H9 (cell line): ENCODE data around the gene GPHN. TPM values are rescaled to one million over a fixed set of nuclear protein-coding genes. Genes with fewer than 3 reads are reported as not detected.

Experiments used
- DNase-seq: peaks from one replicate; pipeline ENCODE4 v3.0.0-alpha.2; 2017
- H2AFZ ChIP-seq: one replicate; pipeline ENCODE4 v1.6.1; 2013; ENCODE audit warnings: mild to moderate bottlenecking, low read length, control low read depth, moderate library complexity
- H2AK5ac ChIP-seq: 2 replicates; pipeline ENCODE4 v1.6.1; 2013; ENCODE audit warnings: low read length, control low read depth, mixed read lengths; ENCODE audit not compliant: insufficient read length
- H2BK120ac ChIP-seq: one replicate; pipeline ENCODE4 v1.6.1; 2013; ENCODE audit warnings: low read depth, mild to moderate bottlenecking, low read length, control low read depth, inconsistent platforms; ENCODE audit not compliant: poor library complexity, severe bottlenecking
- H2BK12ac ChIP-seq: 2 replicates; pipeline ENCODE4 v1.6.1; 2013; ENCODE audit warnings: low read length, control low read depth, mixed read lengths, low read depth; ENCODE audit not compliant: insufficient read length
- H2BK15ac ChIP-seq: 2 replicates; pipeline ENCODE4 v1.6.1; 2013; ENCODE audit warnings: low read depth, low read length, control low read depth
- H2BK20ac ChIP-seq: one replicate; pipeline ENCODE4 v1.6.1; 2013; ENCODE audit warnings: low read depth, mild to moderate bottlenecking, low read length, control low read depth, inconsistent platforms; ENCODE audit not compliant: poor library complexity, severe bottlenecking
- H2BK5ac ChIP-seq: 2 replicates; pipeline ENCODE4 v1.6.1; 2013; ENCODE audit warnings: low read length, control low read depth, mixed read lengths; ENCODE audit not compliant: insufficient read length
- H3K14ac ChIP-seq: 2 replicates; pipeline ENCODE4 v1.6.1; 2013; ENCODE audit warnings: low read length, control low read depth; ENCODE audit not compliant: insufficient read depth
- H3K18ac ChIP-seq: 2 replicates; pipeline ENCODE4 v1.6.1; 2013; ENCODE audit warnings: low read depth, mild to moderate bottlenecking, mixed read lengths, low read length, control low read depth; ENCODE audit not compliant: insufficient read length
- H3K23ac ChIP-seq: 2 replicates; pipeline ENCODE4 v1.6.1; 2013; ENCODE audit warnings: low read length, control low read depth, mixed read lengths, low read depth; ENCODE audit not compliant: insufficient read length
- H3K23me2 ChIP-seq: 2 replicates; pipeline ENCODE4 v1.6.1; 2013; ENCODE audit warnings: low read depth, mild to moderate bottlenecking, mixed read lengths, low read length, control low read depth; ENCODE audit not compliant: insufficient read length, poor library complexity, severe bottlenecking
- H3K27ac ChIP-seq: 2 replicates; pipeline ENCODE4 v1.5.1; 2013; ENCODE audit warnings: low read length, control low read depth, mixed read lengths, low read depth; ENCODE audit not compliant: insufficient read length
- H3K27me3 ChIP-seq: 2 replicates; pipeline ENCODE4 v1.6.1; 2013; ENCODE audit warnings: low read length, control low read depth, inconsistent platforms; ENCODE audit not compliant: insufficient read depth
- H3K4ac ChIP-seq: 2 replicates; pipeline ENCODE4 v1.6.1; 2013; ENCODE audit warnings: low read depth, mild to moderate bottlenecking, control low read depth, inconsistent platforms, low read length, moderate library complexity
- H3K4me1 ChIP-seq: 2 replicates; pipeline ENCODE4 v1.6.1; 2013; ENCODE audit warnings: low read length, control low read depth, inconsistent platforms; ENCODE audit not compliant: insufficient read depth
- H3K4me2 ChIP-seq: 2 replicates; pipeline ENCODE4 v1.6.1; 2013; ENCODE audit warnings: low read length, control low read depth, mixed read lengths; ENCODE audit not compliant: insufficient read length, insufficient read depth
- H3K56ac ChIP-seq: 2 replicates; pipeline ENCODE4 v1.6.1; 2013; ENCODE audit warnings: low read depth, mild to moderate bottlenecking, mixed read lengths, low read length, control low read depth; ENCODE audit not compliant: insufficient read length
- H3K79me1 ChIP-seq: 2 replicates; pipeline ENCODE4 v1.6.1; 2013; ENCODE audit warnings: low read depth, mild to moderate bottlenecking, moderate library complexity, low read length, control low read depth, inconsistent platforms; ENCODE audit not compliant: insufficient read depth, poor library complexity, severe bottlenecking
- H3K79me2 ChIP-seq: 2 replicates; pipeline ENCODE4 v1.6.1; 2013; ENCODE audit warnings: low read length, control low read depth, inconsistent platforms; ENCODE audit not compliant: insufficient read depth
- H3K9ac ChIP-seq: 2 replicates; pipeline ENCODE4 v1.6.1; 2013; ENCODE audit warnings: low read length, control low read depth, mixed read lengths; ENCODE audit not compliant: insufficient read length; ENCODE audit errors: extremely low read depth
- H3K9me3 ChIP-seq: one replicate; pipeline ENCODE4 v1.6.1; 2013; ENCODE audit warnings: low read depth, low read length, inconsistent platforms; ENCODE audit not compliant: control insufficient read depth
- H3T11ph ChIP-seq: one replicate; pipeline ENCODE4 v1.6.1; 2013; ENCODE audit warnings: mild to moderate bottlenecking, low read length, control low read depth, inconsistent platforms
- H4K20me1 ChIP-seq: one replicate; pipeline ENCODE4 v1.6.1; 2013; ENCODE audit not compliant: control insufficient read depth, insufficient read length, insufficient read depth
- H4K5ac ChIP-seq: 2 replicates; pipeline ENCODE4 v1.6.1; 2013; ENCODE audit warnings: low read depth, mild to moderate bottlenecking, mixed read lengths, low read length, control low read depth; ENCODE audit not compliant: insufficient read length
- H4K8ac ChIP-seq: replicated peaks from 2 replicates; pipeline ENCODE4 v1.6.1; 2013; ENCODE audit warnings: low read length, control low read depth, mixed read lengths, low read depth; ENCODE audit not compliant: insufficient read length
- H4K91ac ChIP-seq: 2 replicates; pipeline ENCODE4 v1.6.1; 2013; ENCODE audit warnings: low read depth, mild to moderate bottlenecking, moderate library complexity, mixed read lengths, low read length, control low read depth; ENCODE audit not compliant: insufficient read length
- H3K27ac Mint-ChIP-seq, 3 experiments: 2 replicates in 2 of 3; 3 replicates in 1 of 3; pipeline ENCODE4 v1.8.0; 2020 to 2021; ENCODE audit warnings: mixed read lengths in 3 of 3, mild to moderate bottlenecking in 1 of 3, moderate library complexity in 1 of 3
- H3K27me3 Mint-ChIP-seq: 2 replicates; pipeline ENCODE4 v1.8.0; 2021; ENCODE audit warnings: low read depth, mild to moderate bottlenecking, moderate library complexity, mixed read lengths
- H3K36me3 Mint-ChIP-seq, 3 experiments: 2 replicates in 2 of 3; 3 replicates in 1 of 3; pipeline ENCODE4 v1.8.0; 2020 to 2021; ENCODE audit warnings: low read depth in 3 of 3, mixed read lengths in 3 of 3; ENCODE audit not compliant: insufficient read depth in 1 of 3
- H3K4me1 Mint-ChIP-seq, 2 experiments: 2 replicates each; pipeline ENCODE4 v1.8.0; 2020; ENCODE audit warnings: mixed read lengths in 2 of 2
- H3K4me3 Mint-ChIP-seq, 2 experiments: 2 replicates in 1 of 2; 3 replicates in 1 of 2; pipeline ENCODE4 v1.8.0; 2020 to 2021; ENCODE audit warnings: mild to moderate bottlenecking in 2 of 2, mixed read lengths in 2 of 2, moderate library complexity in 1 of 2
- H3K9me3 Mint-ChIP-seq, 2 experiments: 2 replicates in 1 of 2; 3 replicates in 1 of 2; pipeline ENCODE4 v1.8.0; 2020; ENCODE audit warnings: mild to moderate bottlenecking in 2 of 2, mixed read lengths in 2 of 2, moderate library complexity in 1 of 2
- WGBS: extraction: QIAGEN DNeasy Blood & Tissue Kit; methylation state at CpG from one replicate; pipeline ENCODE4 v1.1.7; 2013; ENCODE audit warnings: missing lambda C conversion rate, low lambda C conversion rate, mixed read lengths; ENCODE audit not compliant: insufficient read length; ENCODE audit errors: extremely low coverage; 5-methylcytosine and 5-hydroxymethylcytosine counted together
- total RNA-seq: library from RNA; stranded (reverse); gene quantifications from 2 replicates; pipeline ENCODE4 v1.2.1, GENCODE V29; 2021
- TF ChIP-seq, protein P1 (sequence below): fragments of 200-600 bp; sonication (generic); conservative IDR thresholded peaks from 3 replicates; pipeline ENCODE4 v1.8.0; 2021; ENCODE audit warnings: antibody characterized with exemption, mild to moderate bottlenecking

Gene GPHN
- total RNA-seq, 1 experiment from 2014 or later = 16.1 TPM

DNA sequence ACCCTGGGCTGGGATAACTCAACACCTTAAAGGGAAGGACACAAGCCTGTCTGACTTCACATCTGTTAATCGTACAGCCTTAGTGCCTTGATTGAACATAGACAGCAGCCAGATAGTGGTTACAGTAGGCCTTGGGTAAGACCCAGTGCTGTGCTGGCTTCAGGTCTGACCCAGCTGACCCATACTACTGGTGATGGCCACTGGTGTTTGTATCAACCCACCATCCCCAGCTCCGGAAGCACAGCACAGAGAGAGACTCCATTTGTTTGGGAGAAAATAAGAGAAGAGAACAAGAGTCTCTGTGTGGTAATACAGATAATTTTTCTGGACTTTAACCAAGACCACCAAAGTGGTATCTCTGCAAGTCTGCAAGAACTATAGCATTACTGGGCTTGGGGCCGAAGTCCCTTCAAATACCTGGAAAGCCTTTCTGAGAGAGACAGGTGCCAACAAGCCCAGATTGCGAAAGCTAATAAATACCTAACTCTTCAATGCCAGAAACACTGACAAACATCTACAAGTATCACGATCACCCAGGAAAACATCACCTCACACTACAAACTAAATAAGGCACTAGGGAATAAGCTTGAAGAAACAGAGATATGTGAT, 351.2 kb downstream of the GPHN start:
- WGBS = no CpG with 5 or more reads among the region's 5 CpGs
- no peak overlapping the region for H2BK15ac ChIP-seq
- TF ChIP-seq, protein P1, sequence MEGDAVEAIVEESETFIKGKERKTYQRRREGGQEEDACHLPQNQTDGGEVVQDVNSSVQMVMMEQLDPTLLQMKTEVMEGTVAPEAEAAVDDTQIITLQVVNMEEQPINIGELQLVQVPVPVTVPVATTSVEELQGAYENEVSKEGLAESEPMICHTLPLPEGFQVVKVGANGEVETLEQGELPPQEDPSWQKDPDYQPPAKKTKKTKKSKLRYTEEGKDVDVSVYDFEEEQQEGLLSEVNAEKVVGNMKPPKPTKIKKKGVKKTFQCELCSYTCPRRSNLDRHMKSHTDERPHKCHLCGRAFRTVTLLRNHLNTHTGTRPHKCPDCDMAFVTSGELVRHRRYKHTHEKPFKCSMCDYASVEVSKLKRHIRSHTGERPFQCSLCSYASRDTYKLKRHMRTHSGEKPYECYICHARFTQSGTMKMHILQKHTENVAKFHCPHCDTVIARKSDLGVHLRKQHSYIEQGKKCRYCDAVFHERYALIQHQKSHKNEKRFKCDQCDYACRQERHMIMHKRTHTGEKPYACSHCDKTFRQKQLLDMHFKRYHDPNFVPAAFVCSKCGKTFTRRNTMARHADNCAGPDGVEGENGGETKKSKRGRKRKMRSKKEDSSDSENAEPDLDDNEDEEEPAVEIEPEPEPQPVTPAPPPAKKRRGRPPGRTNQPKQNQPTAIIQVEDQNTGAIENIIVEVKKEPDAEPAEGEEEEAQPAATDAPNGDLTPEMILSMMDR = no peak
- no peak overlapping the region for H2AK5ac ChIP-seq
- no peak overlapping the region for H3K14ac ChIP-seq
- H4K5ac ChIP-seq = no peak overlapping the region
- Mint-ChIP-seq H3K27ac (0 out of 7 replicates have a peak overlapping the region, but pooled peaks of 1 of the 3 experiments have one; percentile 24), H3K4me3 (no peak overlapping the region), H3K9me3 (peaks cover 14 to 28% of the 10 kb centered on the region in 2 experiments; a peak in 4 of 5 replicates), H3K27me3 (no peaks in the 10 kb centered on the region), H3K36me3 (peaks cover 0 to 8% (median 7%) of the 10 kb centered on the region in 3 experiments; a peak in 5 of 7 replicates), H3K4me1 (no peaks in the 10 kb centered on the region)
- no peak overlapping the region for H2BK5ac ChIP-seq
- no peaks in the 10 kb centered on the region for H3K4me1 ChIP-seq
- H4K91ac ChIP-seq = no peak overlapping the region
- no peaks in the 10 kb centered on the region for H4K20me1 ChIP-seq
- no peak for DNase-seq
- H3K18ac ChIP-seq = no peak overlapping the region
- H2AFZ ChIP-seq = no peak overlapping the region
- H3T11ph ChIP-seq = no peak overlapping the region
- H3K79me1 ChIP-seq = no peaks in the 10 kb centered on the region
- H3K23me2 ChIP-seq = no peaks in the 10 kb centered on the region
- H3K27ac ChIP-seq = no peak overlapping the region
- H3K79me2 ChIP-seq = no peaks in the 10 kb centered on the region
- H3K27me3 ChIP-seq = no peaks in the 10 kb centered on the region
- no peak overlapping the region for H4K8ac ChIP-seq
- no peak overlapping the region for H2BK20ac ChIP-seq
- H3K9ac ChIP-seq = no peak overlapping the region
- H3K56ac ChIP-seq = no peak overlapping the region
- no peak overlapping the region for H2BK120ac ChIP-seq
- no peak overlapping the region for H3K23ac ChIP-seq
- no peak overlapping the region for H3K4me2 ChIP-seq
- no peaks in the 10 kb centered on the region for H3K9me3 ChIP-seq
- H3K4ac ChIP-seq = no peak overlapping the region
- no peak overlapping the region for H2BK12ac ChIP-seq
